ENCODE measurements around the gene TAS2R40. TPM values are rescaled to one million over a fixed set of nuclear protein-coding genes. Genes with fewer than 3 reads are reported as not detected.

The TAS2R40 gene
- total and polyA plus RNA-seq, 2 donors (not counting 3 experiments of a cell fraction or from before 2014, with no cell fraction given), result not detected

DNA sequence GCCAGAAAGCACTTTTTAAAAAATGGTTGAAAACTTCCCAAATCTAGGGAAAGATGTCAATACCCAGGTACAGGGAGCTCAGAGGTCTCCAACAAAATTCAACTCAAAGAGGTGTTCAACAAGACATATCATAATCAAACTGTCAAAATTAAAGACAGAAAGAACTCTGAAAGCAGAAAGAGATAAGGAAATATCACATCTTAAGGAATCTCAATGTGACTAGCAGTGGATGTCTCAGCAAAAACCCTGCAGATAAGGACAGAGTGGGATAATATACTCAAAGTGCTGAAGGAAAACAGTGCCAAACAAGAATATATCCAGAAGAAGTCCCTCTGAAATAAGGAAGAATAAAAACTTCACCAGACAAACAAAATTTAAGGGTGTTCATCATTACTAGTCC is 28.4 kb downstream of the TAS2R40 start:
- ChIA-PET CTCF (interaction anchor here (1.7 to 2.6 kb wide), 2 partner anchors 10 to 35 kb away, joined by 5 to 13 read pairs; no protein-coding TSS in a partner anchor), POLR2A (no interaction called here)

More for the DNA sequence above, 28.4 kb downstream of the TAS2R40 start:
- dilution Hi-C loops (cut with MboI; ENCODE audit: extremely low pct_ligation_motif_present, low sequenced_read_pairs) (no loop called here), intact Hi-C loops (cut with micrococcal nuclease) (no loop called here)
- H3K9me1 ChIP-seq (replicated peaks; ENCODE audit: control insufficient read depth, extremely low read depth, insufficient read depth, low read length), result no peaks in the 10 kb centered on the region
- H3K4me2 ChIP-seq (ENCODE audit: insufficient read depth, low read length), result no peak overlapping the region
- no peaks in the 10 kb centered on the region for H3K36me3 ChIP-seq (ENCODE audit: control insufficient read depth in 2 of 2, extremely low read depth in 1 of 2, insufficient read depth in 2 of 2, low read length in 2 of 2)
- H3K79me2 ChIP-seq (ENCODE audit: control insufficient read depth, insufficient read depth, low read length), result no peaks in the 10 kb centered on the region
- H3K27ac ChIP-seq (ENCODE audit: insufficient read depth, low read depth, low read length), result no peak overlapping the region
- BruUV-seq (replicated peaks), result no TSS peak
- no peaks in the 10 kb centered on the region for H3K9me3 ChIP-seq (replicated peaks; ENCODE audit: control insufficient read depth, insufficient read depth, low read length)
- no peak overlapping the region for H3K4me3 ChIP-seq (replicated peaks in 1 of 3; ENCODE audit: insufficient read depth in 1 of 3, low read depth in 1 of 3, low read length in 3 of 3)
- H4K20me1 ChIP-seq (replicated peaks; ENCODE audit: control insufficient read depth, extremely low read depth, insufficient read depth, low read length), result no peaks in the 10 kb centered on the region
- H2AFZ ChIP-seq (ENCODE audit: low read depth, low read length), result no peak overlapping the region
- DNase-seq (ENCODE audit: low read depth, low spot score) (no peak), FAIRE-seq (no peak)
- TF ChIP-seq JUN (IDR thresholded peaks at IDR 0.05; ENCODE audit: borderline replicate concordance, insufficient read depth, insufficient read length, low read depth), result no peak
- TF ChIP-seq EZH2 (IDR thresholded peaks at IDR 0.05; ENCODE audit: borderline replicate concordance, low read depth, low read length, severe bottlenecking), result no peak
- no peak for TF ChIP-seq GATA2 (IDR thresholded peaks at IDR 0.05; ENCODE audit: insufficient read depth, insufficient read length, low read depth, low read length)
- no peak for TF ChIP-seq POLR2A (IDR thresholded peaks at IDR 0.05; ENCODE audit: low read depth, low read length)
- TF ChIP-seq, protein P1, sequence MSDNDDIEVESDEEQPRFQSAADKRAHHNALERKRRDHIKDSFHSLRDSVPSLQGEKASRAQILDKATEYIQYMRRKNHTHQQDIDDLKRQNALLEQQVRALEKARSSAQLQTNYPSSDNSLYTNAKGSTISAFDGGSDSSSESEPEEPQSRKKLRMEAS (IDR thresholded peaks at IDR 0.05; ENCODE audit: insufficient read depth, insufficient read length), result no peak
- no peak for TF ChIP-seq FOS (IDR thresholded peaks at IDR 0.05; ENCODE audit: borderline replicate concordance, insufficient read depth, low read length)
- no peak for TF ChIP-seq POLR2AphosphoS5 (IDR thresholded peaks at IDR 0.05; ENCODE audit: insufficient read depth, low read depth, low read length)
- TF ChIP-seq, protein P2, sequence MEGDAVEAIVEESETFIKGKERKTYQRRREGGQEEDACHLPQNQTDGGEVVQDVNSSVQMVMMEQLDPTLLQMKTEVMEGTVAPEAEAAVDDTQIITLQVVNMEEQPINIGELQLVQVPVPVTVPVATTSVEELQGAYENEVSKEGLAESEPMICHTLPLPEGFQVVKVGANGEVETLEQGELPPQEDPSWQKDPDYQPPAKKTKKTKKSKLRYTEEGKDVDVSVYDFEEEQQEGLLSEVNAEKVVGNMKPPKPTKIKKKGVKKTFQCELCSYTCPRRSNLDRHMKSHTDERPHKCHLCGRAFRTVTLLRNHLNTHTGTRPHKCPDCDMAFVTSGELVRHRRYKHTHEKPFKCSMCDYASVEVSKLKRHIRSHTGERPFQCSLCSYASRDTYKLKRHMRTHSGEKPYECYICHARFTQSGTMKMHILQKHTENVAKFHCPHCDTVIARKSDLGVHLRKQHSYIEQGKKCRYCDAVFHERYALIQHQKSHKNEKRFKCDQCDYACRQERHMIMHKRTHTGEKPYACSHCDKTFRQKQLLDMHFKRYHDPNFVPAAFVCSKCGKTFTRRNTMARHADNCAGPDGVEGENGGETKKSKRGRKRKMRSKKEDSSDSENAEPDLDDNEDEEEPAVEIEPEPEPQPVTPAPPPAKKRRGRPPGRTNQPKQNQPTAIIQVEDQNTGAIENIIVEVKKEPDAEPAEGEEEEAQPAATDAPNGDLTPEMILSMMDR (IDR thresholded peaks at IDR 0.05; ENCODE audit: extremely low read depth in 1 of 2, insufficient read depth in 1 of 2, low read depth in 1 of 2, low read length in 2 of 2), result no peak
- TF ChIP-seq MYC (IDR thresholded peaks at IDR 0.05; ENCODE audit: low read depth, low read length), result no peak
- H3K4me1 ChIP-seq (ENCODE audit: control insufficient read depth, extremely low read depth, insufficient read depth, low read length), result peaks cover 4% of the 10 kb centered on the region
- peaks cover 0 to 5% of the 10 kb centered on the region in 2 experiments for H3K27me3 ChIP-seq (ENCODE audit: control insufficient read depth in 2 of 2, insufficient read depth in 2 of 2, low read length in 2 of 2)
- no peak overlapping the region for H3K9ac ChIP-seq (replicated peaks; ENCODE audit: extremely low read depth, insufficient read depth, low read length)

All from endothelial cell of umbilical vein (primary cell).